ENCODE data around the gene CADPS2. TPM values are rescaled to one million over a fixed set of nuclear protein-coding genes. Genes with fewer than 3 reads are reported as not detected.

CADPS2 gene
- total and polyA plus RNA-seq, 4 donors, result 5.6 to 41.1 (median 11.0) TPM

DNA sequence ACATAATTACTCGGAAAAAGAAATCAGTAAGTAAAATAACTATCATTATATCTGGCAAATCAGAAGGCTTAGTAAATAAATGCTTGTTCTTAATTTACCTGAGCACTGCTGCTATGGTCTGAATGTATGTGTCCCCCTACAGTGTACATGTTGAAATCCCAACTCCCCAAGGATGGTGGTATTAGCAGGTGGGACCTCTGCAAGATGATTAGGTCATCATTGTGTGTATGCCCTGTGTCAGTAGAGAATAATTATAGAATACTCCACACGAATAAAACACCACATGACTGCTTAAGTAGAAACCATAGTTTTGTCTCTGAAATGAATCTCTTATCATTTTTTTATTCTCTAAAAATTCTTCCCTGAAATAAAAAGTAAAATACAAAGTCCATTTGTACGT lies 289.0 kb downstream of the CADPS2 start:
- Histone ChIP-seq H3K27me3 (ENCODE audit: control insufficient read depth in 4 of 4, insufficient read depth in 4 of 4, low read length in 3 of 4) (no peaks in the 10 kb centered on the region), H3K4me1 (ENCODE audit: control insufficient read depth in 4 of 4, insufficient read depth in 4 of 4, low read length in 3 of 4) (peaks cover 0 to 5% (median 2%) of the 10 kb centered on the region in 4 donors), H3K4me3 (ENCODE audit: low read depth in 1 of 3, low read length in 3 of 3) (no peak overlapping the region), H3K27ac (ENCODE audit: low read depth in 1 of 2, low read length in 2 of 2) (no peak overlapping the region), H3K9me3 (ENCODE audit: control insufficient read depth in 4 of 4, low read length in 3 of 4) (no peaks in the 10 kb centered on the region), H3K36me3 (ENCODE audit: control insufficient read depth in 4 of 4, insufficient read depth in 3 of 4, low read depth in 1 of 4, low read length in 3 of 4) (no peaks in the 10 kb centered on the region), H3K9ac (ENCODE audit: low read depth in 1 of 2, low read length in 2 of 2) (no peak overlapping the region)
- no peak for DNase-seq (ENCODE audit: low spot score)
- 84% methylated on average over 3 of the region's 3 CpGs for WGBS
- TF ChIP-seq HNF4A (conservative IDR thresholded peaks at IDR 0.05), result no peak
- TF ChIP-seq, protein P1, sequence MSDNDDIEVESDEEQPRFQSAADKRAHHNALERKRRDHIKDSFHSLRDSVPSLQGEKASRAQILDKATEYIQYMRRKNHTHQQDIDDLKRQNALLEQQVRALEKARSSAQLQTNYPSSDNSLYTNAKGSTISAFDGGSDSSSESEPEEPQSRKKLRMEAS (IDR thresholded peaks at IDR 0.05), result no peak
- TF ChIP-seq, protein P2, sequence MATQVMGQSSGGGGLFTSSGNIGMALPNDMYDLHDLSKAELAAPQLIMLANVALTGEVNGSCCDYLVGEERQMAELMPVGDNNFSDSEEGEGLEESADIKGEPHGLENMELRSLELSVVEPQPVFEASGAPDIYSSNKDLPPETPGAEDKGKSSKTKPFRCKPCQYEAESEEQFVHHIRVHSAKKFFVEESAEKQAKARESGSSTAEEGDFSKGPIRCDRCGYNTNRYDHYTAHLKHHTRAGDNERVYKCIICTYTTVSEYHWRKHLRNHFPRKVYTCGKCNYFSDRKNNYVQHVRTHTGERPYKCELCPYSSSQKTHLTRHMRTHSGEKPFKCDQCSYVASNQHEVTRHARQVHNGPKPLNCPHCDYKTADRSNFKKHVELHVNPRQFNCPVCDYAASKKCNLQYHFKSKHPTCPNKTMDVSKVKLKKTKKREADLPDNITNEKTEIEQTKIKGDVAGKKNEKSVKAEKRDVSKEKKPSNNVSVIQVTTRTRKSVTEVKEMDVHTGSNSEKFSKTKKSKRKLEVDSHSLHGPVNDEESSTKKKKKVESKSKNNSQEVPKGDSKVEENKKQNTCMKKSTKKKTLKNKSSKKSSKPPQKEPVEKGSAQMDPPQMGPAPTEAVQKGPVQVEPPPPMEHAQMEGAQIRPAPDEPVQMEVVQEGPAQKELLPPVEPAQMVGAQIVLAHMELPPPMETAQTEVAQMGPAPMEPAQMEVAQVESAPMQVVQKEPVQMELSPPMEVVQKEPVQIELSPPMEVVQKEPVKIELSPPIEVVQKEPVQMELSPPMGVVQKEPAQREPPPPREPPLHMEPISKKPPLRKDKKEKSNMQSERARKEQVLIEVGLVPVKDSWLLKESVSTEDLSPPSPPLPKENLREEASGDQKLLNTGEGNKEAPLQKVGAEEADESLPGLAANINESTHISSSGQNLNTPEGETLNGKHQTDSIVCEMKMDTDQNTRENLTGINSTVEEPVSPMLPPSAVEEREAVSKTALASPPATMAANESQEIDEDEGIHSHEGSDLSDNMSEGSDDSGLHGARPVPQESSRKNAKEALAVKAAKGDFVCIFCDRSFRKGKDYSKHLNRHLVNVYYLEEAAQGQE (IDR thresholded peaks at IDR 0.05), result no peak
- TF ChIP-seq NR2F2 (IDR thresholded peaks at IDR 0.05), result no peak

DNA sequence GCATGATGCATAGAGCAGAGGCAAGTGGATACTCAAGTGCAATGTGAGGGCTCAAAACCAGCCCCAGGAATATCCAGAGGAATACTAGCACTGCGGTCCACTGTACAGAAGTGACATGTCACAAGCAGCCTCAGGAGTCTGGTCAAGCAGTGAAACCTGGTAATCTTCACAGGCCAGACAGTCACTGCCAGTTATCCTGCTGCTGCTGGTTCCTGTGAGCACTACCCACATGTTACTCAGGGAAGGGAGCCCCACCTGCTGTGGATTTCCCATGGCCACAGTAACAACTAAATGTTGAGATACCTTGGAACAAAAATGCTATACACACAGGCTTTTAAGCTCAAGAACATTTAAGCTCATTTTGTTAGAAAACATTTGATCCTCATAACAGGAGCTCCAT lies 290.4 kb downstream of the CADPS2 start:
- no peak overlapping the region for H3K27ac ChIP-seq (ENCODE audit: low read depth in 1 of 2, low read length in 2 of 2)
- no peaks in the 10 kb centered on the region for H3K9me3 ChIP-seq (ENCODE audit: control insufficient read depth in 4 of 4, low read length in 3 of 4)
- no peaks in the 10 kb centered on the region for H3K27me3 ChIP-seq (ENCODE audit: control insufficient read depth in 4 of 4, insufficient read depth in 4 of 4, low read length in 3 of 4)
- H3K4me3 ChIP-seq (ENCODE audit: low read depth in 1 of 3, low read length in 3 of 3), result no peak overlapping the region
- H3K4me1 ChIP-seq (ENCODE audit: control insufficient read depth in 4 of 4, insufficient read depth in 4 of 4, low read length in 3 of 4), result peaks cover 0 to 3% (median 0%) of the 10 kb centered on the region in 4 donors
- no peak overlapping the region for H3K9ac ChIP-seq (ENCODE audit: low read depth in 1 of 2, low read length in 2 of 2)
- WGBS, result 97% methylated on average over 1 of the region's 1 CpG
- TF ChIP-seq, protein P1 (IDR thresholded peaks at IDR 0.05), result no peak
- TF ChIP-seq RXRA (IDR thresholded peaks at IDR 0.05) (no peak), JUND (IDR thresholded peaks at IDR 0.05) (no peak), SP1 (IDR thresholded peaks at IDR 0.05) (no peak), TAF1 (conservative IDR thresholded peaks at IDR 0.05) (no peak)
- TF ChIP-seq, protein P3, sequence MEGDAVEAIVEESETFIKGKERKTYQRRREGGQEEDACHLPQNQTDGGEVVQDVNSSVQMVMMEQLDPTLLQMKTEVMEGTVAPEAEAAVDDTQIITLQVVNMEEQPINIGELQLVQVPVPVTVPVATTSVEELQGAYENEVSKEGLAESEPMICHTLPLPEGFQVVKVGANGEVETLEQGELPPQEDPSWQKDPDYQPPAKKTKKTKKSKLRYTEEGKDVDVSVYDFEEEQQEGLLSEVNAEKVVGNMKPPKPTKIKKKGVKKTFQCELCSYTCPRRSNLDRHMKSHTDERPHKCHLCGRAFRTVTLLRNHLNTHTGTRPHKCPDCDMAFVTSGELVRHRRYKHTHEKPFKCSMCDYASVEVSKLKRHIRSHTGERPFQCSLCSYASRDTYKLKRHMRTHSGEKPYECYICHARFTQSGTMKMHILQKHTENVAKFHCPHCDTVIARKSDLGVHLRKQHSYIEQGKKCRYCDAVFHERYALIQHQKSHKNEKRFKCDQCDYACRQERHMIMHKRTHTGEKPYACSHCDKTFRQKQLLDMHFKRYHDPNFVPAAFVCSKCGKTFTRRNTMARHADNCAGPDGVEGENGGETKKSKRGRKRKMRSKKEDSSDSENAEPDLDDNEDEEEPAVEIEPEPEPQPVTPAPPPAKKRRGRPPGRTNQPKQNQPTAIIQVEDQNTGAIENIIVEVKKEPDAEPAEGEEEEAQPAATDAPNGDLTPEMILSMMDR (IDR thresholded peaks at IDR 0.05; ENCODE audit: low read depth, low read length, missing input control), result no peak
- TF ChIP-seq, protein P4, sequence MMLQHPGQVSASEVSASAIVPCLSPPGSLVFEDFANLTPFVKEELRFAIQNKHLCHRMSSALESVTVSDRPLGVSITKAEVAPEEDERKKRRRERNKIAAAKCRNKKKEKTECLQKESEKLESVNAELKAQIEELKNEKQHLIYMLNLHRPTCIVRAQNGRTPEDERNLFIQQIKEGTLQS (IDR thresholded peaks at IDR 0.05), result no peak
- no peak for DNase-seq (ENCODE audit: low spot score)
- H3K36me3 ChIP-seq (ENCODE audit: control insufficient read depth in 4 of 4, insufficient read depth in 3 of 4, low read depth in 1 of 4, low read length in 3 of 4), result no peaks in the 10 kb centered on the region

DNA sequence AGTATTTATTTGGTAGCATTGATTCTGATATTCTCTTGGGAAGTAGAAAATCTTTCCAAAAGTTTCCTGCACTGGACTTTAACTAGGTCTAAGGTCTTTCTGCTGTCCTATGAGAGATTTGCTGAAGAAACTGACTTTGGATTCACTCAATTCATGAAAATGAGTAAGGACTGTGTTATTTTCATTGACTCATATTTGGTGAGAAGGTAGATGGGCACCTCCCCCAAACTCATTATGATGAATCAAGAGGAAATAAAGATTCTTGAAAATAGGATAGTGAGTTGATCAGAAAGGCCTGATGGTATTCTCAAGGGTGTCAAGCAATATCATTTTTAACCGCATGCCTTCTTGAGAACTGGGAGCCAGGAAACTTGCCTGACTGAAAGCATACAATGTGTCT lies 297.6 kb downstream of the CADPS2 start:
- no peak for DNase-seq (ENCODE audit: low spot score)
- 100% methylated on average over 1 of the region's 1 CpG for WGBS
- Histone ChIP-seq H3K9ac (ENCODE audit: low read depth in 1 of 2, low read length in 2 of 2) (no peak overlapping the region), H3K9me3 (ENCODE audit: control insufficient read depth in 4 of 4, low read length in 3 of 4) (no peaks in the 10 kb centered on the region), H3K27ac (ENCODE audit: low read depth in 1 of 2, low read length in 2 of 2) (no peak overlapping the region), H3K27me3 (ENCODE audit: control insufficient read depth in 4 of 4, insufficient read depth in 4 of 4, low read length in 3 of 4) (no peaks in the 10 kb centered on the region), H3K4me1 (ENCODE audit: control insufficient read depth in 4 of 4, insufficient read depth in 4 of 4, low read length in 3 of 4) (no peaks in the 10 kb centered on the region), H3K36me3 (ENCODE audit: control insufficient read depth in 4 of 4, insufficient read depth in 3 of 4, low read depth in 1 of 4, low read length in 3 of 4) (no peaks in the 10 kb centered on the region), H3K4me3 (ENCODE audit: low read depth in 1 of 3, low read length in 3 of 3) (no peak overlapping the region)
- TF ChIP-seq HNF4G (IDR thresholded peaks at IDR 0.05), result no peak
- TF ChIP-seq, protein P1 (IDR thresholded peaks at IDR 0.05), result no peak
- TF ChIP-seq, protein P3 (IDR thresholded peaks at IDR 0.05; ENCODE audit: low read depth, low read length, missing input control), result no peak
- no peak for TF ChIP-seq RAD21 (IDR thresholded peaks at IDR 0.05)
- TF ChIP-seq HNF4A (conservative IDR thresholded peaks at IDR 0.05), result no peak
- TF ChIP-seq, protein P5, sequence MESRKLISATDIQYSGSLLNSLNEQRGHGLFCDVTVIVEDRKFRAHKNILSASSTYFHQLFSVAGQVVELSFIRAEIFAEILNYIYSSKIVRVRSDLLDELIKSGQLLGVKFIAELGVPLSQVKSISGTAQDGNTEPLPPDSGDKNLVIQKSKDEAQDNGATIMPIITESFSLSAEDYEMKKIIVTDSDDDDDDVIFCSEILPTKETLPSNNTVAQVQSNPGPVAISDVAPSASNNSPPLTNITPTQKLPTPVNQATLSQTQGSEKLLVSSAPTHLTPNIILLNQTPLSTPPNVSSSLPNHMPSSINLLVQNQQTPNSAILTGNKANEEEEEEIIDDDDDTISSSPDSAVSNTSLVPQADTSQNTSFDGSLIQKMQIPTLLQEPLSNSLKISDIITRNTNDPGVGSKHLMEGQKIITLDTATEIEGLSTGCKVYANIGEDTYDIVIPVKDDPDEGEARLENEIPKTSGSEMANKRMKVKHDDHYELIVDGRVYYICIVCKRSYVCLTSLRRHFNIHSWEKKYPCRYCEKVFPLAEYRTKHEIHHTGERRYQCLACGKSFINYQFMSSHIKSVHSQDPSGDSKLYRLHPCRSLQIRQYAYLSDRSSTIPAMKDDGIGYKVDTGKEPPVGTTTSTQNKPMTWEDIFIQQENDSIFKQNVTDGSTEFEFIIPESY (IDR thresholded peaks at IDR 0.05), result no peak
- no peak for TF ChIP-seq FOXA1 (IDR thresholded peaks at IDR 0.05)
- TF ChIP-seq GABPA (IDR thresholded peaks at IDR 0.05 in 1 of 2, conservative IDR thresholded peaks at IDR 0.05 in 1 of 2), result no peak

Measured in liver (tissue), 9 donors.